Body of pancreas (tissue), 4 donors: Measurements from ENCODE around the gene NOC2L. TPM values are rescaled to one million over a fixed set of nuclear protein-coding genes. Genes with fewer than 3 reads are reported as not detected.

ENCODE experiments used
- ATAC-seq: fragments of 150-250 bp; one replicate; pipeline ENCODE4 v1.9.1; 2016
- DNase-seq, 4 donors: peaks; one replicate each; pipeline ENCODE4 v3.0.0-alpha.2; 2019
- H3K27ac ChIP-seq, 4 donors: fragments of 200-600 bp; sonication (generic); 1 replicate in 3 of 4; 2 replicates in 1 of 4; pipeline versions ENCODE4 v1.5.1 to v1.6.1; 2016 to 2019; ENCODE audit warnings: mild to moderate bottlenecking in 1 of 4, mixed read lengths in 1 of 4, moderate library complexity in 1 of 4
- H3K27me3 ChIP-seq, 2 donors: fragments of 200-600 bp; sonication (generic); one replicate each; pipeline ENCODE4 v1.6.0; 2016; ENCODE audit warnings: mild to moderate bottlenecking in 1 of 2
- H3K36me3 ChIP-seq, 2 donors: fragments of 200-600 bp; sonication (generic); replicated peaks in 1 of 2; 2 replicates each; pipeline ENCODE4 v1.5.1; 2016; ENCODE audit warnings: low read depth in 2 of 2; ENCODE audit not compliant: insufficient read depth in 1 of 2
- H3K4me1 ChIP-seq: fragments of 200-600 bp; sonication (generic); one replicate; pipeline ENCODE4 v1.6.0; 2016
- H3K4me3 ChIP-seq, 2 donors: fragments of 200-600 bp; sonication (generic); 1 replicate in 1 of 2; 2 replicates in 1 of 2; pipeline ENCODE4 v1.5.1; 2016 to 2019
- H3K9me3 ChIP-seq, 3 donors: fragments of 200-600 bp; sonication (generic); 1 replicate in 2 of 3; 2 replicates in 1 of 3; pipeline ENCODE4 v1.5.1; 2016
- POLR2A ChIP-seq, 3 donors: fragments of 450-650 bp; IDR thresholded peaks; one replicate each; pipeline ENCODE4 v1.6.1; 2016; ENCODE audit warnings: antibody characterized with exemption in 3 of 3, mild to moderate bottlenecking in 2 of 3
- WGBS, 2 donors: methylation state at CpG; one replicate each; pipeline ENCODE4 v1.1.5; 2017; 5-methylcytosine and 5-hydroxymethylcytosine counted together
- intact Hi-C: fragments of 100-400 bp; cut with DNase I; formaldehyde crosslinking; loops from one replicate; pipeline ENCODE4 v1.15.1; 2023
- total RNA-seq, 2 donors: library from RNA; depleted of rRNA; stranded (reverse); fragments of >200 nt; gene quantifications; one replicate each; pipeline ENCODE4 v1.1.0, GENCODE V29; 2016
- TF ChIP-seq, protein P1 (sequence below), 7 experiments: fragments of 450-650 bp in 4 of 7; fragments of 200-600 bp in 3 of 7; sonication (generic) in 3 of 7; IDR thresholded peaks; one replicate each; pipeline ENCODE4 v1.5.1; 2016 to 2019; ENCODE audit warnings: antibody characterized with exemption in 7 of 7

The NOC2L gene
- total RNA-seq, 2 donors from 2014 or later, result 30.6 to 32.3 TPM

GRCh38 chr1:980602-981395, 21.7 kb upstream of the NOC2L start:
- peak in 1 of 4 donors; percentile 10 for DNase-seq
- peaks cover 10% of the 10 kb centered on the region for H3K4me1 ChIP-seq
- peaks cover 0 to 4% of the 10 kb centered on the region in 2 donors for H3K27me3 ChIP-seq
- ATAC-seq, result no peak
- H3K27ac ChIP-seq, result no peak overlapping the region
- 58 to 66% methylated on average over 13 to 34 of the region's 35 CpGs for WGBS, 2 donors
- no peak for TF ChIP-seq POLR2A (IDR thresholded peaks at IDR 0.05)
- TF ChIP-seq, protein P1, sequence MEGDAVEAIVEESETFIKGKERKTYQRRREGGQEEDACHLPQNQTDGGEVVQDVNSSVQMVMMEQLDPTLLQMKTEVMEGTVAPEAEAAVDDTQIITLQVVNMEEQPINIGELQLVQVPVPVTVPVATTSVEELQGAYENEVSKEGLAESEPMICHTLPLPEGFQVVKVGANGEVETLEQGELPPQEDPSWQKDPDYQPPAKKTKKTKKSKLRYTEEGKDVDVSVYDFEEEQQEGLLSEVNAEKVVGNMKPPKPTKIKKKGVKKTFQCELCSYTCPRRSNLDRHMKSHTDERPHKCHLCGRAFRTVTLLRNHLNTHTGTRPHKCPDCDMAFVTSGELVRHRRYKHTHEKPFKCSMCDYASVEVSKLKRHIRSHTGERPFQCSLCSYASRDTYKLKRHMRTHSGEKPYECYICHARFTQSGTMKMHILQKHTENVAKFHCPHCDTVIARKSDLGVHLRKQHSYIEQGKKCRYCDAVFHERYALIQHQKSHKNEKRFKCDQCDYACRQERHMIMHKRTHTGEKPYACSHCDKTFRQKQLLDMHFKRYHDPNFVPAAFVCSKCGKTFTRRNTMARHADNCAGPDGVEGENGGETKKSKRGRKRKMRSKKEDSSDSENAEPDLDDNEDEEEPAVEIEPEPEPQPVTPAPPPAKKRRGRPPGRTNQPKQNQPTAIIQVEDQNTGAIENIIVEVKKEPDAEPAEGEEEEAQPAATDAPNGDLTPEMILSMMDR (IDR thresholded peaks at IDR 0.05), result no peak
- H3K36me3 ChIP-seq, result no peaks in the 10 kb centered on the region
- H3K4me3 ChIP-seq, result no peak overlapping the region
- no peaks in the 10 kb centered on the region for H3K9me3 ChIP-seq
- intact Hi-C loops, result loop anchor here (5.0 to 10.0 kb wide), 2 partner anchors 82 to 314 kb away; no protein-coding TSS in a partner anchor

- intact Hi-C loops, result loop anchor here (5.0 to 10.0 kb wide), 2 partner anchors 82 to 315 kb away; no protein-coding TSS in a partner anchor
- peaks cover 13% of the 10 kb centered on the region for H3K4me1 ChIP-seq
- no peaks in the 10 kb centered on the region for H3K36me3 ChIP-seq
- H3K27me3 ChIP-seq, result peaks cover 0 to 4% of the 10 kb centered on the region in 2 donors
- no peaks in the 10 kb centered on the region for H3K9me3 ChIP-seq
- H3K27ac ChIP-seq, result no peak overlapping the region
- 58% methylated on average over 11 of the region's 13 CpGs; no CpG with 5 or more reads in 1 of the 2 donors for WGBS, 2 donors
- no peak overlapping the region for H3K4me3 ChIP-seq
- peak in 1 of 4 donors; percentile 10 for DNase-seq
- ATAC-seq, result no peak
- TF ChIP-seq, protein P1 (IDR thresholded peaks at IDR 0.05), result no peak
- TF ChIP-seq POLR2A (IDR thresholded peaks at IDR 0.05), result no peak
These were observed 21.1 kb upstream of the NOC2L start for GRCh38 chr1:980137-980571.

- 80 to 81% methylated on average over 7 to 9 of the region's 9 CpGs for WGBS, 2 donors
- DNase-seq, result no peak
- no peaks in the 10 kb centered on the region for H3K36me3 ChIP-seq
- H3K27ac ChIP-seq, result no peak overlapping the region
- ATAC-seq, result no peak
- peaks cover 13% of the 10 kb centered on the region for H3K4me1 ChIP-seq
- intact Hi-C loops, result loop anchor here (5.0 to 10.0 kb wide), 2 partner anchors 83 to 315 kb away; no protein-coding TSS in a partner anchor
- TF ChIP-seq, protein P1 (IDR thresholded peaks at IDR 0.05), result no peak
- no peak for TF ChIP-seq POLR2A (IDR thresholded peaks at IDR 0.05)
- H3K9me3 ChIP-seq, result no peaks in the 10 kb centered on the region
- no peak overlapping the region for H3K4me3 ChIP-seq
- H3K27me3 ChIP-seq, result peaks cover 0 to 4% of the 10 kb centered on the region in 2 donors
These were observed 20.7 kb upstream of the NOC2L start for GRCh38 chr1:979744-980072.

GRCh38 chr1:978835-979743, 20.0 kb upstream of the NOC2L start:
- H3K27ac ChIP-seq, result no peak overlapping the region
- WGBS, 2 donors, result 79 to 84% methylated on average over 10 to 38 of the region's 60 CpGs
- DNase-seq, result peak in 1 of 4 donors; percentile 10
- no peak overlapping the region for H3K4me3 ChIP-seq
- H3K9me3 ChIP-seq, result no peaks in the 10 kb centered on the region
- H3K36me3 ChIP-seq, result no peaks in the 10 kb centered on the region
- H3K4me1 ChIP-seq, result peaks cover 10% of the 10 kb centered on the region
- no peak for TF ChIP-seq POLR2A (IDR thresholded peaks at IDR 0.05)
- TF ChIP-seq, protein P1 (IDR thresholded peaks at IDR 0.05), result no peak
- ATAC-seq, result no peak
- H3K27me3 ChIP-seq, result peaks cover 0 to 4% of the 10 kb centered on the region in 2 donors
- intact Hi-C loops, result no loop called here
